WTC11 (cell line): ENCODE data around the gene CEP57L1. TPM values are rescaled to one million over a fixed set of nuclear protein-coding genes. Genes with fewer than 3 reads are reported as not detected.
"Not testable (repeated sequence)": the region's sequence is repeated elsewhere in the genome, so short reads cannot be mapped to it uniquely, and the experiment has no call there.

Source experiments
- ATAC-seq: fragments of 200-7000 bp; cut with Tn5 transposase; 2 replicates; pipeline ENCODE4 v1.10.0; 2021; ENCODE audit warnings: mild to moderate bottlenecking, moderate library complexity
- CTCF ChIA-PET: fragments of 300-600 bp; sonication (Branson Sonifier 250); formaldehyde crosslinking; loops from one replicate; lab custom pipeline; 2021; ENCODE audit warnings: antibody characterized with exemption; lab: Charles Lee
- POLR2A ChIA-PET: fragments of 350-600 bp; sonication (Branson Sonifier 250); formaldehyde crosslinking; loops from one replicate; lab custom pipeline; 2021; ENCODE audit warnings: antibody characterized with exemption; lab: Charles Lee
- DNase-seq: peaks from one replicate; pipeline ENCODE4 v3.0.0; 2021; ENCODE audit warnings: low spot score
- H3K27ac Mint-ChIP-seq: 2 replicates; pipeline ENCODE4 v1.8.0; 2021; ENCODE audit warnings: mixed read lengths
- H3K27me3 Mint-ChIP-seq: 2 replicates; pipeline ENCODE4 v1.8.0; 2021; ENCODE audit warnings: low read depth, mild to moderate bottlenecking, moderate library complexity, mixed read lengths
- H3K36me3 Mint-ChIP-seq: 2 replicates; pipeline ENCODE4 v1.8.0; 2021; ENCODE audit warnings: mixed read lengths
- H3K4me1 Mint-ChIP-seq: 2 replicates; pipeline ENCODE4 v1.8.0; 2022; ENCODE audit warnings: mixed read lengths
- H3K4me3 Mint-ChIP-seq: 2 replicates; pipeline ENCODE4 v1.8.0; 2021; ENCODE audit warnings: mild to moderate bottlenecking, moderate library complexity, mixed read lengths
- H3K9me3 Mint-ChIP-seq: 2 replicates; pipeline ENCODE4 v1.8.0; 2021; ENCODE audit warnings: mixed read lengths
- EMX1 ChIP-seq: fragments of 250-450 bp; sonication (Bioruptor Pico); IDR thresholded peaks from 2 replicates; pipeline ENCODE4 v1.8.0; 2021; ENCODE audit warnings: mild to moderate bottlenecking
- NFATC4 ChIP-seq: fragments of 250-450 bp; sonication (Bioruptor Pico); IDR thresholded peaks from 2 replicates; pipeline ENCODE4 v1.9.0; 2021; ENCODE audit warnings: mild to moderate bottlenecking
- TP53 ChIP-seq: sonication (generic); formaldehyde crosslinking; IDR thresholded peaks from 2 replicates; pipeline ENCODE4 v1.8.1; 2023; ENCODE audit warnings: mild to moderate bottlenecking, missing genetic modification reagents
- ZNF219 ChIP-seq: sonication (generic); formaldehyde crosslinking; IDR thresholded peaks from 2 replicates; pipeline ENCODE4 v1.8.0; 2023; ENCODE audit warnings: missing genetic modification reagents, mild to moderate bottlenecking, borderline replicate concordance
- ZNF232 ChIP-seq: sonication (generic); formaldehyde crosslinking; IDR thresholded peaks from 2 replicates; pipeline ENCODE4 v1.8.0; 2022; ENCODE audit warnings: mild to moderate bottlenecking, missing genetic modification reagents
- total RNA-seq: library from RNA; stranded (reverse); gene quantifications from 3 replicates; pipeline ENCODE4 v1.2.3, GENCODE V29; 2021
- TF ChIP-seq, protein P1 (sequence below): sonication (generic); formaldehyde crosslinking; IDR thresholded peaks from 2 replicates; pipeline ENCODE4 v1.8.1; 2023; ENCODE audit warnings: mild to moderate bottlenecking, moderate library complexity, missing genetic modification reagents
- TF ChIP-seq, protein P2 (sequence below): sonication (generic); formaldehyde crosslinking; IDR thresholded peaks from 2 replicates; pipeline ENCODE4 v1.8.1; 2022; ENCODE audit warnings: missing genetic modification reagents, borderline replicate concordance
- TF ChIP-seq, protein P3 (sequence below): sonication (generic); formaldehyde crosslinking; IDR thresholded peaks from 2 replicates; pipeline ENCODE4 v1.8.0; 2022; ENCODE audit warnings: mild to moderate bottlenecking, missing genetic modification reagents
- TF ChIP-seq, protein P4 (sequence below): sonication (generic); formaldehyde crosslinking; IDR thresholded peaks from 2 replicates; pipeline ENCODE4 v1.8.0; 2023; ENCODE audit warnings: missing genetic modification reagents, mild to moderate bottlenecking, borderline replicate concordance
- TF ChIP-seq, protein P5 (sequence below): sonication (generic); formaldehyde crosslinking; IDR thresholded peaks from 2 replicates; pipeline ENCODE4 v1.8.1; 2023; ENCODE audit warnings: mild to moderate bottlenecking, missing genetic modification reagents, borderline replicate concordance

CEP57L1 gene
- total RNA-seq, 1 experiment from 2014 or later: 13.1 TPM

DNA sequence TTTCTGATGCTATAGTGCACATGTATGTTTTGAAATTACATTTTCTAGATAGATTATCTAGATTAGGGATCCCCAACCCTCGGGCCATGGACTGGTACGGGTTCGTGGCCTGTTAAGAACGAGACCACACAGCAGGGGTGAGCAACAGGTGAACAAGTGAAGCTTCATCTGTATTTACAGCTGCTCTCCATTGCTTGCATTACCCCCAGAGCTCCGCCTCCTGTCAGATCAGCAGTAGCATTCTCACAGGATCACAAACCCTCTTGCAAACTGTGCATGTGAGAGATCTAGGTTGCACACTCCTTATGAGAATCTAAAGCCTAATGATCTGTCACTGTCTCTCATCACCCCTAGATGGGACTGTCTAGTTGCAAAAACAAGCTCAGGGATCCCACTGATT lies 10.4 kb downstream of the CEP57L1 start:
- peaks cover 14% of the 10 kb centered on the region for H3K9me3 Mint-ChIP-seq
- no peak overlapping the region for H3K4me3 Mint-ChIP-seq
- DNase-seq (no peak), ATAC-seq (no peak)
- ChIA-PET CTCF (no interaction called here), POLR2A (no interaction called here)
- no peaks in the 10 kb centered on the region for H3K27me3 Mint-ChIP-seq
- peaks cover 14% of the 10 kb centered on the region for H3K36me3 Mint-ChIP-seq
- no peak overlapping the region for H3K27ac Mint-ChIP-seq
- H3K4me1 Mint-ChIP-seq: no peaks in the 10 kb centered on the region
- TF ChIP-seq TP53 (CRISPR knock-in tag): no peak
- TF ChIP-seq, protein P1, sequence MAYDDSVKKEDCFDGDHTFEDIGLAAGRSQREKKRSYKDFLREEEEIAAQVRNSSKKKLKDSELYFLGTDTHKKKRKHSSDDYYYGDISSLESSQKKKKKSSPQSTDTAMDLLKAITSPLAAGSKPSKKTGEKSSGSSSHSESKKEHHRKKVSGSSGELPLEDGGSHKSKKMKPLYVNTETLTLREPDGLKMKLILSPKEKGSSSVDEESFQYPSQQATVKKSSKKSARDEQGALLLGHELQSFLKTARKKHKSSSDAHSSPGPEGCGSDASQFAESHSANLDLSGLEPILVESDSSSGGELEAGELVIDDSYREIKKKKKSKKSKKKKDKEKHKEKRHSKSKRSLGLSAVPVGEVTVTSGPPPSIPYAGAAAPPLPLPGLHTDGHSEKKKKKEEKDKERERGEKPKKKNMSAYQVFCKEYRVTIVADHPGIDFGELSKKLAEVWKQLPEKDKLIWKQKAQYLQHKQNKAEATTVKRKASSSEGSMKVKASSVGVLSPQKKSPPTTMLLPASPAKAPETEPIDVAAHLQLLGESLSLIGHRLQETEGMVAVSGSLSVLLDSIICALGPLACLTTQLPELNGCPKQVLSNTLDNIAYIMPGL: no peak
- no peak for TF ChIP-seq EMX1 (CRISPR knock-in tag)
- TF ChIP-seq, protein P2, sequence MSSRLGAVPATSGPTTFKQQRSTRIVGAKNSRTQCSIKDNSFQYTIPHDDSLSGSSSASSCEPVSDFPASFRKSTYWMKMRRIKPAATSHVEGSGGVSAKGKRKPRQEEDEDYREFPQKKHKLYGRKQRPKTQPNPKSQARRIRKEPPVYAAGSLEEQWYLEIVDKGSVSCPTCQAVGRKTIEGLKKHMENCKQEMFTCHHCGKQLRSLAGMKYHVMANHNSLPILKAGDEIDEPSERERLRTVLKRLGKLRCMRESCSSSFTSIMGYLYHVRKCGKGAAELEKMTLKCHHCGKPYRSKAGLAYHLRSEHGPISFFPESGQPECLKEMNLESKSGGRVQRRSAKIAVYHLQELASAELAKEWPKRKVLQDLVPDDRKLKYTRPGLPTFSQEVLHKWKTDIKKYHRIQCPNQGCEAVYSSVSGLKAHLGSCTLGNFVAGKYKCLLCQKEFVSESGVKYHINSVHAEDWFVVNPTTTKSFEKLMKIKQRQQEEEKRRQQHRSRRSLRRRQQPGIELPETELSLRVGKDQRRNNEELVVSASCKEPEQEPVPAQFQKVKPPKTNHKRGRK (CRISPR knock-in tag): no peak
- no peak for TF ChIP-seq NFATC4 (CRISPR knock-in tag)
- TF ChIP-seq, protein P3, sequence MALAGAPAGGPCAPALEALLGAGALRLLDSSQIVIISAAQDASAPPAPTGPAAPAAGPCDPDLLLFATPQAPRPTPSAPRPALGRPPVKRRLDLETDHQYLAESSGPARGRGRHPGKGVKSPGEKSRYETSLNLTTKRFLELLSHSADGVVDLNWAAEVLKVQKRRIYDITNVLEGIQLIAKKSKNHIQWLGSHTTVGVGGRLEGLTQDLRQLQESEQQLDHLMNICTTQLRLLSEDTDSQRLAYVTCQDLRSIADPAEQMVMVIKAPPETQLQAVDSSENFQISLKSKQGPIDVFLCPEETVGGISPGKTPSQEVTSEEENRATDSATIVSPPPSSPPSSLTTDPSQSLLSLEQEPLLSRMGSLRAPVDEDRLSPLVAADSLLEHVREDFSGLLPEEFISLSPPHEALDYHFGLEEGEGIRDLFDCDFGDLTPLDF (CRISPR knock-in tag): no peak
- TF ChIP-seq, protein P4, sequence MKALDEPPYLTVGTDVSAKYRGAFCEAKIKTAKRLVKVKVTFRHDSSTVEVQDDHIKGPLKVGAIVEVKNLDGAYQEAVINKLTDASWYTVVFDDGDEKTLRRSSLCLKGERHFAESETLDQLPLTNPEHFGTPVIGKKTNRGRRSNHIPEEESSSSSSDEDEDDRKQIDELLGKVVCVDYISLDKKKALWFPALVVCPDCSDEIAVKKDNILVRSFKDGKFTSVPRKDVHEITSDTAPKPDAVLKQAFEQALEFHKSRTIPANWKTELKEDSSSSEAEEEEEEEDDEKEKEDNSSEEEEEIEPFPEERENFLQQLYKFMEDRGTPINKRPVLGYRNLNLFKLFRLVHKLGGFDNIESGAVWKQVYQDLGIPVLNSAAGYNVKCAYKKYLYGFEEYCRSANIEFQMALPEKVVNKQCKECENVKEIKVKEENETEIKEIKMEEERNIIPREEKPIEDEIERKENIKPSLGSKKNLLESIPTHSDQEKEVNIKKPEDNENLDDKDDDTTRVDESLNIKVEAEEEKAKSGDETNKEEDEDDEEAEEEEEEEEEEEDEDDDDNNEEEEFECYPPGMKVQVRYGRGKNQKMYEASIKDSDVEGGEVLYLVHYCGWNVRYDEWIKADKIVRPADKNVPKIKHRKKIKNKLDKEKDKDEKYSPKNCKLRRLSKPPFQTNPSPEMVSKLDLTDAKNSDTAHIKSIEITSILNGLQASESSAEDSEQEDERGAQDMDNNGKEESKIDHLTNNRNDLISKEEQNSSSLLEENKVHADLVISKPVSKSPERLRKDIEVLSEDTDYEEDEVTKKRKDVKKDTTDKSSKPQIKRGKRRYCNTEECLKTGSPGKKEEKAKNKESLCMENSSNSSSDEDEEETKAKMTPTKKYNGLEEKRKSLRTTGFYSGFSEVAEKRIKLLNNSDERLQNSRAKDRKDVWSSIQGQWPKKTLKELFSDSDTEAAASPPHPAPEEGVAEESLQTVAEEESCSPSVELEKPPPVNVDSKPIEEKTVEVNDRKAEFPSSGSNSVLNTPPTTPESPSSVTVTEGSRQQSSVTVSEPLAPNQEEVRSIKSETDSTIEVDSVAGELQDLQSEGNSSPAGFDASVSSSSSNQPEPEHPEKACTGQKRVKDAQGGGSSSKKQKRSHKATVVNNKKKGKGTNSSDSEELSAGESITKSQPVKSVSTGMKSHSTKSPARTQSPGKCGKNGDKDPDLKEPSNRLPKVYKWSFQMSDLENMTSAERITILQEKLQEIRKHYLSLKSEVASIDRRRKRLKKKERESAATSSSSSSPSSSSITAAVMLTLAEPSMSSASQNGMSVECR: no peak
- TF ChIP-seq ZNF219 (CRISPR knock-in tag): no peak
- TF ChIP-seq ZNF232 (CRISPR knock-in tag): no peak
- TF ChIP-seq, protein P5, sequence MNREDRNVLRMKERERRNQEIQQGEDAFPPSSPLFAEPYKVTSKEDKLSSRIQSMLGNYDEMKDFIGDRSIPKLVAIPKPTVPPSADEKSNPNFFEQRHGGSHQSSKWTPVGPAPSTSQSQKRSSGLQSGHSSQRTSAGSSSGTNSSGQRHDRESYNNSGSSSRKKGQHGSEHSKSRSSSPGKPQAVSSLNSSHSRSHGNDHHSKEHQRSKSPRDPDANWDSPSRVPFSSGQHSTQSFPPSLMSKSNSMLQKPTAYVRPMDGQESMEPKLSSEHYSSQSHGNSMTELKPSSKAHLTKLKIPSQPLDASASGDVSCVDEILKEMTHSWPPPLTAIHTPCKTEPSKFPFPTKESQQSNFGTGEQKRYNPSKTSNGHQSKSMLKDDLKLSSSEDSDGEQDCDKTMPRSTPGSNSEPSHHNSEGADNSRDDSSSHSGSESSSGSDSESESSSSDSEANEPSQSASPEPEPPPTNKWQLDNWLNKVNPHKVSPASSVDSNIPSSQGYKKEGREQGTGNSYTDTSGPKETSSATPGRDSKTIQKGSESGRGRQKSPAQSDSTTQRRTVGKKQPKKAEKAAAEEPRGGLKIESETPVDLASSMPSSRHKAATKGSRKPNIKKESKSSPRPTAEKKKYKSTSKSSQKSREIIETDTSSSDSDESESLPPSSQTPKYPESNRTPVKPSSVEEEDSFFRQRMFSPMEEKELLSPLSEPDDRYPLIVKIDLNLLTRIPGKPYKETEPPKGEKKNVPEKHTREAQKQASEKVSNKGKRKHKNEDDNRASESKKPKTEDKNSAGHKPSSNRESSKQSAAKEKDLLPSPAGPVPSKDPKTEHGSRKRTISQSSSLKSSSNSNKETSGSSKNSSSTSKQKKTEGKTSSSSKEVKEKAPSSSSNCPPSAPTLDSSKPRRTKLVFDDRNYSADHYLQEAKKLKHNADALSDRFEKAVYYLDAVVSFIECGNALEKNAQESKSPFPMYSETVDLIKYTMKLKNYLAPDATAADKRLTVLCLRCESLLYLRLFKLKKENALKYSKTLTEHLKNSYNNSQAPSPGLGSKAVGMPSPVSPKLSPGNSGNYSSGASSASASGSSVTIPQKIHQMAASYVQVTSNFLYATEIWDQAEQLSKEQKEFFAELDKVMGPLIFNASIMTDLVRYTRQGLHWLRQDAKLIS: no peak

DNA sequence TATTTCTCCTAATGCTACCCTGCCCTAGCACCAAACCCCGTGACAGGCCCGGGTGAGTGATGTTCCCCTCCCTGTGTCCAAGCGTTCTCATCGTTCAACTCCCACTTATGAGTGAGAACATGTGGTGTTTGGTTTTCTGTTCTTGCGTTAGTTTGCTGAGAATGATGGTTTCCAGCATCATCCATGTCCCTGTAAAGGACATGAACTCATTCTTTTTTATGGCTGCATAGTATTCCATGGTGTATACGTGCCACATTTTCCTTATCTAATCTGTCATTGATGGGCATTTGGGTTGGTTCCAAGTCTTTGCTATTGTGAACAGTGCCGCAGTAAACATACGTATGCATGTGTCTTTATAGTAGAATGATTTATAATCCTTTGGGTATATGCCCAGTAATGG lies 14.4 kb downstream of the CEP57L1 start:
- H3K4me3 Mint-ChIP-seq, H3K27ac Mint-ChIP-seq, DNase-seq, H3K4me1 Mint-ChIP-seq, CTCF ChIA-PET, POLR2A ChIA-PET, H3K27me3 Mint-ChIP-seq, ATAC-seq: not testable (repeated sequence)
- Mint-ChIP-seq H3K9me3 (peaks cover 23% of the 10 kb centered on the region), H3K36me3 (peaks cover 15% of the 10 kb centered on the region)

DNA sequence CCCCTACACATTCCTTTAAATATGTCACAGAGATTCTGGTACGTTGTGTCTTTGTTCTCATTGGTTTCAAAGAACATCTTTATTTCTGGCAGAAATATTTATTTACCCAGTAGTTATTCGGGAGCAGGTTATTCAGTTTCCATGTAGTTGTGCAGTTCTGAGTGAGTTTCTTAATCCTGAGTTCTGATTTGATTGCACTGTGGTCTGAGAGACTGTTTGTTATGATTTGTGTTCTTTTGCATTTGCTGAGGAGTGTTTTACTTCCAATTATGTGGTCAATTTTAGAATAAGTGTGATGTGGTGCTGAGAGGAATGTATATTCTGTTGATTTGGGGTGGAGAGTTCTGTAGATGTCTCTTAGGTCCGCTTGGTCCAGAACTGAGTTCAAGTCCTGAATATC lies 17.4 kb downstream of the CEP57L1 start:
- ATAC-seq, POLR2A ChIA-PET, DNase-seq, H3K27ac Mint-ChIP-seq, H3K4me1 Mint-ChIP-seq, H3K4me3 Mint-ChIP-seq, H3K27me3 Mint-ChIP-seq, CTCF ChIA-PET: not testable (repeated sequence)
- Mint-ChIP-seq H3K36me3 (peaks cover 15% of the 10 kb centered on the region), H3K9me3 (peaks cover 23% of the 10 kb centered on the region)
